ENCODE results near the gene TRIM74.
A peak's percentile ranks its signal among the peaks of the same experiment; 100 is the strongest.
"Not testable (repeated sequence)": the region's sequence is repeated elsewhere in the genome, so short reads cannot be mapped to it uniquely, and the experiment has no call there.

Gene TRIM74

DNA sequence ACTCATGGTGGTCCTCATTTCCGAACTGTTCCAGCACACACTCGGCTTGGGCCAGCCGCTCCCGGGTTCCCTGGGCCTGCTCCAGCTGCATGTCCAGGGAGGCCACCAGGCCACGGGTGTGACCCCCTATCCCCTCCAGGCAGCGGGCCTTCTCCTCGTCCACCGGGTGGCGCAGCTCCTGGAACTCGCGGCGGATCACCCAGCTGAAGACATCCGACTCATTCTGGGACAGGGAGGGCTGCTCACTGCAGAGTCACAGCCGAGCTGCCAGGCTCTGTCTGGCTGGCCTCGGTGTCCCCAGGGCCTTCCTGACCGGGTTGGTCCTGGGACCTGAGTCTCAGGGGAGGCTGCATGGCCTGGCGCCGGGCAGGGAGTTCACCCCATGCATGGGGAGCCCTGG is 9.2 kb downstream of the TRIM74 start:
- H3K27me3 ChIP-seq (ENCODE audit: control insufficient read depth in 5 of 5, insufficient read depth in 4 of 5, low read length in 5 of 5); H3K9ac ChIP-seq (ENCODE audit: low read length in 5 of 5); H3K4me1 ChIP-seq (ENCODE audit: control insufficient read depth in 5 of 5, insufficient read depth in 5 of 5, low read length in 5 of 5); H3K9me3 ChIP-seq (ENCODE audit: control insufficient read depth in 5 of 5, low read length in 5 of 5); H3K27ac ChIP-seq (ENCODE audit: low read depth, low read length); H3K4me3 ChIP-seq (ENCODE audit: low read depth in 1 of 5, low read length in 5 of 5); H3K36me3 ChIP-seq (ENCODE audit: control insufficient read depth in 5 of 5, insufficient read depth in 5 of 5, low read length in 5 of 5): not testable (repeated sequence)

DNA sequence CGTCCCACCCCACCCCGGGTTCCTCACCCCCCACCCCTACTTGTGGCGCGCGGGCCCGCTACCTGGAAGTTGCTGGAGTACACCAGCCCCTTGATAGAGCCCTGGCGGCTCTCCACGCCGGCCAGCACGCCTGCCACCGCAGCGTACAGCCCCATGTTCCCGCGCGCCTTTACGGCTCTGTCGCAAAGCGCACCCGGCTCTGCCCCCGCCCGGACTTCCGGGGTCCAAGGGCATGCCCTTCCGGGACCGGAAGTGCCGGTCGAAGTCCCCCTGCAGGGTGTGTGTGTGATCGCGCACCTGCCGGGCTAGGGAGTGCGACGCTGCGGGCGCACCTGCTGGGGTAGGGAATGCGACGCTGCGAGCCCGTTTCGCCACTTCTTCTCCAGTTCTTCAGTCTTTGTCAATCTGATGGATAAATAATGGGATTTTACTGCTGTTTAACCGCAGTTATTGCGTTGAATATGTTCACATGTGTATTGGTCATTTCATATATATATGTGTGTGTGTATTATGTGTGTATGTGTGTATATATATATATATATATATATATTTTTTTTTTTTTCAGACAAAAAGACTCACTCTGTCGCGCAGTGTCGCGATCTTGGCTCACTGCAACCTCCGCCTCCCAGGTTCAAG is 14.6 kb downstream of the TRIM74 start:
- peak overlapping the region in 1 of 5 donors; percentile 46 for H3K4me3 ChIP-seq (ENCODE audit: low read depth in 1 of 5, low read length in 5 of 5)
- not testable (repeated sequence) for H3K9me3 ChIP-seq (ENCODE audit: control insufficient read depth in 5 of 5, low read length in 5 of 5); H3K4me1 ChIP-seq (ENCODE audit: control insufficient read depth in 5 of 5, insufficient read depth in 5 of 5, low read length in 5 of 5); H3K36me3 ChIP-seq (ENCODE audit: control insufficient read depth in 5 of 5, insufficient read depth in 5 of 5, low read length in 5 of 5); H3K9ac ChIP-seq (ENCODE audit: low read length in 5 of 5); H3K27ac ChIP-seq (ENCODE audit: low read depth, low read length); H3K27me3 ChIP-seq (ENCODE audit: control insufficient read depth in 5 of 5, insufficient read depth in 4 of 5, low read length in 5 of 5)

DNA sequence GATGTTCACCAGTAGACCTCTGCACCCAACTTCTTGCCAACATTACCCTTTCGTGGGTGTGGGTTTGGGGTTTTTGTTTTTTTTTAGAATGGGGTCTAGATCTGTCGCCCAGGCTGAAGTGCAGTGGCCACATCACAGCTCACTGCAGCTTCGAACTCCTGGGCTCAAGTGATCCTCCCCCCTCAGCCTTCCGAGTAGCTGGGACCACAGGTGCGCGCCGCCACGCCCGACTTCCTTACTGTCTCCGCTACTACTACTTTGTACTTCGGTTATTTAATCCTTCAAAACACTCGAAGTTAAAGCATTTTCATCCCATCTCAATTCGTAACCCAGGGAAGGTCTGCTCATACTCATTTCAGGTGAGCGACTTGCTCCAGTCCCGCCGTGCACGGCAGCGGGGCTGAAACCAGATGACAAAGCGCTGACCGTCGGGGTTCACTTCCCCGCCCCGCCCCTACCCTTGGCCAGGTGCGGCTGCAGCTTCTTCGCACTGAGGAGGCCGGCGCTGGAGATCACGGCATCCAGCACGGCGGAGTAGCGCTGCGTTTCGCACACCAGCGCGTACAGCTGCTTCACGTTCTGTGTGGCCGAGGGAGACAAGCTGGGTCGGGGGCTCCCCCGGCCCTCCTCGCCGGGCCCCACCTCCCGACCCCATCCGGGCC is 15.2 kb downstream of the TRIM74 start:
- not testable (repeated sequence) for H3K9ac ChIP-seq (ENCODE audit: low read length in 5 of 5); H3K36me3 ChIP-seq (ENCODE audit: control insufficient read depth in 5 of 5, insufficient read depth in 5 of 5, low read length in 5 of 5); H3K4me3 ChIP-seq (ENCODE audit: low read depth in 1 of 5, low read length in 5 of 5); H3K9me3 ChIP-seq (ENCODE audit: control insufficient read depth in 5 of 5, low read length in 5 of 5); H3K27me3 ChIP-seq (ENCODE audit: control insufficient read depth in 5 of 5, insufficient read depth in 4 of 5, low read length in 5 of 5); H3K27ac ChIP-seq (ENCODE audit: low read depth, low read length); H3K4me1 ChIP-seq (ENCODE audit: control insufficient read depth in 5 of 5, insufficient read depth in 5 of 5, low read length in 5 of 5)

DNA sequence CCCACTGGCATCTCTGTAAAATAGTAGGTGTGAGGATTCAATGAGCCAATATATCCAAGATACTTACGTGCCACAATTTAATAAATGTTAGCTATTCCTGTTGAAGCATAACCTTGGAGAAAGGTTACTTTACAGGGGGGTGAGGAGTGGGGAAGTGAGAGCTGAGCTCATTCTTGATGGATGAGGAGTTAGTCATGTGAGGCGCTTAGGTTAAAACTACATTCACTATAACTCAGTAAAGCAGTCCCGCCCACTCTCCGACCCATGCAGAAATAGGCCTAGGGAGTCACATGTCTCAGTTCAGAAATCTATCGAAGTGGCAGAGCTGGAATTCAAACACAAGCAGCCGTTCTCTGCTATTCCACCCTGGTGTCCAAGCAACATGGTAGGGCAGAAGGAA is 18.8 kb downstream of the TRIM74 start:
- not testable (repeated sequence) for H3K9me3 ChIP-seq (ENCODE audit: control insufficient read depth in 5 of 5, low read length in 5 of 5); H3K27me3 ChIP-seq (ENCODE audit: control insufficient read depth in 5 of 5, insufficient read depth in 4 of 5, low read length in 5 of 5); H3K9ac ChIP-seq (ENCODE audit: low read length in 5 of 5); H3K4me3 ChIP-seq (ENCODE audit: low read depth in 1 of 5, low read length in 5 of 5); H3K27ac ChIP-seq (ENCODE audit: low read depth, low read length)
- H3K4me1 ChIP-seq (ENCODE audit: control insufficient read depth in 5 of 5, insufficient read depth in 5 of 5, low read length in 5 of 5) = peaks cover 0 to 17% (median 13%) of the 10 kb centered on the region in 5 donors
- peaks cover 0 to 17% (median 7%) of the 10 kb centered on the region in 5 donors for H3K36me3 ChIP-seq (ENCODE audit: control insufficient read depth in 5 of 5, insufficient read depth in 5 of 5, low read length in 5 of 5)

DNA sequence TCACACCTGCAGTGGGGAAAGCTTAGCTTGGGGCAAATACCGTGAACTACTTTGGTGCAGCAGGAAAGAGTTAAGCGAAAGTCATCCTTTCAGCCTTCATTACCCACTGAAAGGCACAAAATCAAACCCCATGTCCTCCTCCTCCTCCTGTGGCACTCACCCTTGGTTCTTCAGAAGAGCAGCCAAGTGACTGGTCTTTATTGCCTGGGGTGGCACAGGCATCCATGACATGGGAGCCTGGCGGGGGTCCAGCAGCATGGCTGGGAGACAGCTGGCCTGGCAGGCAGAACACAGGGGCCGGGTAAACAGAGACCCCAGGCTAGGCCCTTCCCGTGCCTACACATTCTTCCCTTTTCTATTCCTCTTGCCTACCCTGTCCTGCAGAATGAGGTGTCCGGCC is 19.6 kb downstream of the TRIM74 start:
- not testable (repeated sequence) for H3K4me3 ChIP-seq (ENCODE audit: low read depth in 1 of 5, low read length in 5 of 5); H3K27ac ChIP-seq (ENCODE audit: low read depth, low read length)
- peaks cover 0 to 20% (median 7%) of the 10 kb centered on the region in 5 donors for H3K36me3 ChIP-seq (ENCODE audit: control insufficient read depth in 5 of 5, insufficient read depth in 5 of 5, low read length in 5 of 5)

DNA sequence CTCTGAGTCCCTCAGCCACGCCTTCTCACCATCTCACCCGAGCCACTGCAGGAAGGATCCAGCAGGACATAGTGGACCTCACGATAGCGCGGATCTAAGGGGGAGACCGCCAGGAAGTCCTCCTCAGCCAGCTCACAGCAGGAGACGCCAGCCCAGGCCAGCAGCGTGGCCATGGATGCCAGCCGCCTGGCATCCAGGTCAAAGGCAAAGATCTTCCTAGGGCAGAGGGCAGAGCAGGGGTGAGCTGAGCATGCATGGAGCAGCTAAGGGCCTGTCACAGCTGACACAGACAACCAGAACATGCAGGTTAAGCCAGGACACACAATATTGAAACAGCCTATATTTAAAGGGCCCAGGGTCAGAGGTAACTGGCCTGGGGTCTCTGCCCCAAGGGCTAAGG is 20.0 kb downstream of the TRIM74 start:
- Histone ChIP-seq H3K36me3 (ENCODE audit: control insufficient read depth in 5 of 5, insufficient read depth in 5 of 5, low read length in 5 of 5) (peaks cover 0 to 20% (median 7%) of the 10 kb centered on the region in 5 donors), H3K4me1 (ENCODE audit: control insufficient read depth in 5 of 5, insufficient read depth in 5 of 5, low read length in 5 of 5) (peaks cover 0 to 17% (median 13%) of the 10 kb centered on the region in 5 donors)
- H3K27ac ChIP-seq (ENCODE audit: low read depth, low read length); H3K27me3 ChIP-seq (ENCODE audit: control insufficient read depth in 5 of 5, insufficient read depth in 4 of 5, low read length in 5 of 5); H3K4me3 ChIP-seq (ENCODE audit: low read depth in 1 of 5, low read length in 5 of 5); H3K9ac ChIP-seq (ENCODE audit: low read length in 5 of 5); H3K9me3 ChIP-seq (ENCODE audit: control insufficient read depth in 5 of 5, low read length in 5 of 5): not testable (repeated sequence)

More for the DNA sequence above, 19.6 kb downstream of the TRIM74 start:
- H3K9me3 ChIP-seq (ENCODE audit: control insufficient read depth in 5 of 5, low read length in 5 of 5); H3K9ac ChIP-seq (ENCODE audit: low read length in 5 of 5); H3K27me3 ChIP-seq (ENCODE audit: control insufficient read depth in 5 of 5, insufficient read depth in 4 of 5, low read length in 5 of 5): not testable (repeated sequence)
- peaks cover 0 to 17% (median 13%) of the 10 kb centered on the region in 5 donors for H3K4me1 ChIP-seq (ENCODE audit: control insufficient read depth in 5 of 5, insufficient read depth in 5 of 5, low read length in 5 of 5)

DNA sequence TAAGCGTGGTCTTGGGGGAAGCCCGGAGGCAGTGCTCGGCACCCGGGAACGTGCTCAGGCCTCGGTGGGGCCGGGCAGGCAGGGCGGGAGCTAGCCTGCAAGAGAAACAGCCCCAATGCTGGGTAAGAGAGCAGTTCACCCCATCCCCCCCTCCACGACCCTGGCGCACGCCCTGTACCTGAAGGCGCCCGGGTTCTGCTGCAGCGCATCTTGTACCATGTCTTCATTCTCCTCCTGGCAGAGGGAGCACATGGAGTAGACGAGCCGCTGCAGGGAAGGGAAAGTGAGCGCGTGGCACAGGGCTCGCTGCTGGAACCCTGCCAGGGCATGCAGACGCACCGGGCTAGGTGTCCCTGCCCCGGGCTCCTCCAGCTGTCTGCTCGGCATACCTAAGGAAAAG is 20.6 kb downstream of the TRIM74 start:
- peaks cover 0 to 17% (median 13%) of the 10 kb centered on the region in 5 donors for H3K4me1 ChIP-seq (ENCODE audit: control insufficient read depth in 5 of 5, insufficient read depth in 5 of 5, low read length in 5 of 5)
- H3K27ac ChIP-seq (ENCODE audit: low read depth, low read length); H3K9me3 ChIP-seq (ENCODE audit: control insufficient read depth in 5 of 5, low read length in 5 of 5); H3K4me3 ChIP-seq (ENCODE audit: low read depth in 1 of 5, low read length in 5 of 5); H3K9ac ChIP-seq (ENCODE audit: low read length in 5 of 5); H3K27me3 ChIP-seq (ENCODE audit: control insufficient read depth in 5 of 5, insufficient read depth in 4 of 5, low read length in 5 of 5): not testable (repeated sequence)
- H3K36me3 ChIP-seq (ENCODE audit: control insufficient read depth in 5 of 5, insufficient read depth in 5 of 5, low read length in 5 of 5) = peaks cover 0 to 20% (median 7%) of the 10 kb centered on the region in 5 donors

DNA sequence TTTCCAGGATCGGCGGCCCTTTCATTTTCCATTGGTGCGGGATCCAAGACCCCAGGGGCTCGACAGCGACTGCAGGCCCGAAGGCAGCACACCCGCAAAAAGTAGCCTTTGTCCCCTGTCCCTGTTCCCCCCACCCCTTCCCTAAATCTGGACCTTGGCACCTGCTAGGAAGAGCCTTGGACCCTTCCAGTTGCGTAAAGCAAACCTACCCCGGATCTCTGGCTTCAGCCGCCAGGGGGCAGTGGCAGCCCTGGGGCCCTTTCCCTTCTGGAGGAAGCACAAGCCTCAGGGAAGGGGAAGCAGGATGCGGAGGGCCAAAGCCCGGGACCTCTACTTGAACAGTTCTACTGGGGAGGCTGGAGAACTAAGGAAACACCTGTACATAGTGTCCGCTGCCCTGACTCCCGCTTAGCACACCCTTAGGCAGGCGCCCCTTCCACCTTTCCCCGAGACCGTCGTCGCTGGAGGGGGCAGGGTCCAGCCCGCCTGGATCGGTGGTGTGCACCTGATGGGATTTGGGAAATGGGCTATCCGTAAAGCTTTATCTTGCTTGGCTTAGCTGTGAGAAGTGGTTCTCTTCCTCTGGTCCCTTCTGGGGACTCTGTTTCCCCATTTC is 23.0 kb downstream of the TRIM74 start:
- not testable (repeated sequence) for H3K27me3 ChIP-seq (ENCODE audit: control insufficient read depth in 5 of 5, insufficient read depth in 4 of 5, low read length in 5 of 5); H3K9me3 ChIP-seq (ENCODE audit: control insufficient read depth in 5 of 5, low read length in 5 of 5); H3K27ac ChIP-seq (ENCODE audit: low read depth, low read length); H3K9ac ChIP-seq (ENCODE audit: low read length in 5 of 5); H3K4me3 ChIP-seq (ENCODE audit: low read depth in 1 of 5, low read length in 5 of 5)
- Histone ChIP-seq H3K4me1 (ENCODE audit: control insufficient read depth in 5 of 5, insufficient read depth in 5 of 5, low read length in 5 of 5) (peaks cover 0 to 17% (median 13%) of the 10 kb centered on the region in 5 donors), H3K36me3 (ENCODE audit: control insufficient read depth in 5 of 5, insufficient read depth in 5 of 5, low read length in 5 of 5) (peaks cover 0 to 27% (median 11%) of the 10 kb centered on the region in 5 donors)

DNA sequence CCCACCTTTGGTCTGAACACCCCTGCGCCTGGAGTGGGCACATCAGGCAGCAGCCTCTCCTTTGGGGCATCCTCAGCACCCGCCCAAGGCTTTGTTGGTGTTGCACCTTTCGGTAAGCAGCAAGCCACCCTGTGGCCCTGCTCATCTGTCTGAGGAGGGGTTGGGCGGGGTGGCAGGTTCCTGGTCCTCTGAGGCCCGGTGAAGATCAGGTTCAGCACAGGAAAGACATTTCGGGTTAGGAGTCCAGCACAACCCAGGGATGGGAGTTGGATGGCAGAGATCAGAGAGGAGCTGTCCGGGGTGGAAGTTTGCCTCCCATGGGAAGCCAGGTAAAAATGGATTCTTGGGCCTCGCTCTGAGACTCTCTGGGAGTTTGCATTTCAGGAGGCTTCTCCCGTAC is 23.7 kb downstream of the TRIM74 start:
- H3K27ac ChIP-seq (ENCODE audit: low read depth, low read length); H3K9ac ChIP-seq (ENCODE audit: low read length in 5 of 5); H3K4me3 ChIP-seq (ENCODE audit: low read depth in 1 of 5, low read length in 5 of 5); H3K27me3 ChIP-seq (ENCODE audit: control insufficient read depth in 5 of 5, insufficient read depth in 4 of 5, low read length in 5 of 5); H3K9me3 ChIP-seq (ENCODE audit: control insufficient read depth in 5 of 5, low read length in 5 of 5): not testable (repeated sequence)
- H3K36me3 ChIP-seq (ENCODE audit: control insufficient read depth in 5 of 5, insufficient read depth in 5 of 5, low read length in 5 of 5) = peaks cover 0 to 27% (median 11%) of the 10 kb centered on the region in 5 donors
- H3K4me1 ChIP-seq (ENCODE audit: control insufficient read depth in 5 of 5, insufficient read depth in 5 of 5, low read length in 5 of 5) = peaks cover 0 to 17% (median 13%) of the 10 kb centered on the region in 5 donors

DNA sequence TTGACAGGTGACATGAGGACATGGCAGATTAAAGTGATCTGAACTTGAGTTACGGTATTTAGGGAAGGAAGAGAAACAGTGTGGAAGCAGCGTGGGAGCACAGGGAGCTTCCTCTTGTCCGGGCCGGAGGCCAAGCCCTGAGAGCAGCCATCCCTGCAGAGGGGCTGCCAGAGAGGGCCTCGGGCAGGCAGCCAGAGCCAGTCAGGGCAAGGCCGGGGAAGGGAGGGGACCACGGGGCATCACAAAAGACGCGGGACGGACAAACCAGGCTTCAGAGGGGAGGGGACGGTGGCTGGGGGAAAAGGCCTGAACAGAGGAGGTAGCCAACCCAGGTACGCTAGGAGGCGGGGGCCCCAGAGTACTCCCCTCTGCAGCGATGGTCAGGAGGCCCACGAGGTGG is 24.3 kb downstream of the TRIM74 start:
- Histone ChIP-seq H3K4me1 (ENCODE audit: control insufficient read depth in 5 of 5, insufficient read depth in 5 of 5, low read length in 5 of 5) (peaks cover 0 to 17% (median 13%) of the 10 kb centered on the region in 5 donors), H3K36me3 (ENCODE audit: control insufficient read depth in 5 of 5, insufficient read depth in 5 of 5, low read length in 5 of 5) (peaks cover 0 to 27% (median 11%) of the 10 kb centered on the region in 5 donors)
- H3K4me3 ChIP-seq (ENCODE audit: low read depth in 1 of 5, low read length in 5 of 5); H3K9ac ChIP-seq (ENCODE audit: low read length in 5 of 5); H3K27me3 ChIP-seq (ENCODE audit: control insufficient read depth in 5 of 5, insufficient read depth in 4 of 5, low read length in 5 of 5); H3K27ac ChIP-seq (ENCODE audit: low read depth, low read length); H3K9me3 ChIP-seq (ENCODE audit: control insufficient read depth in 5 of 5, low read length in 5 of 5): not testable (repeated sequence)
